Measurements from ENCODE around the gene ACBD5.
A peak's percentile ranks its signal among the peaks of the same experiment; 100 is the strongest.

ACBD5 gene

DNA sequence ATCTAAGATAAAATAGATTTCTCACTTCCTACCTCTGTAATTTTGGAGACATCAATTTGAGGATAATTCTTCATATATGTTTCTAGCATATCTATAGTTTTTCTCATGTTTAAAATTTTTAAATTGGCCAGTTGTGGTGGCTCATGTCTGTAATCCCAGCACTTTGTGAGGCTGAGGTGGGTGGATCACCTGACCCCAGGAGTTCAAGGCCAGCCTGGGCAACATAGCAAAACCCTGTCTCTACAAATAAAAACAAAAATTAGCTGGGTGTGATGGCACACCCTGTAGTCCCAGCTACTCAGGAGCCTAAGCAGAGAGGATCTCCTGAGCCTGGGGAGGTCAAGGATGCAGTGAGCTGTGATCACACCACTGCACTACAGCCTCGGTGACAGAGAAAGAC is 4.9 kb downstream of the ACBD5 start:
- DNase-seq (ENCODE audit: low spot score) = no peak
- TF ChIP-seq, protein P1, sequence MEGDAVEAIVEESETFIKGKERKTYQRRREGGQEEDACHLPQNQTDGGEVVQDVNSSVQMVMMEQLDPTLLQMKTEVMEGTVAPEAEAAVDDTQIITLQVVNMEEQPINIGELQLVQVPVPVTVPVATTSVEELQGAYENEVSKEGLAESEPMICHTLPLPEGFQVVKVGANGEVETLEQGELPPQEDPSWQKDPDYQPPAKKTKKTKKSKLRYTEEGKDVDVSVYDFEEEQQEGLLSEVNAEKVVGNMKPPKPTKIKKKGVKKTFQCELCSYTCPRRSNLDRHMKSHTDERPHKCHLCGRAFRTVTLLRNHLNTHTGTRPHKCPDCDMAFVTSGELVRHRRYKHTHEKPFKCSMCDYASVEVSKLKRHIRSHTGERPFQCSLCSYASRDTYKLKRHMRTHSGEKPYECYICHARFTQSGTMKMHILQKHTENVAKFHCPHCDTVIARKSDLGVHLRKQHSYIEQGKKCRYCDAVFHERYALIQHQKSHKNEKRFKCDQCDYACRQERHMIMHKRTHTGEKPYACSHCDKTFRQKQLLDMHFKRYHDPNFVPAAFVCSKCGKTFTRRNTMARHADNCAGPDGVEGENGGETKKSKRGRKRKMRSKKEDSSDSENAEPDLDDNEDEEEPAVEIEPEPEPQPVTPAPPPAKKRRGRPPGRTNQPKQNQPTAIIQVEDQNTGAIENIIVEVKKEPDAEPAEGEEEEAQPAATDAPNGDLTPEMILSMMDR (IDR thresholded peaks at IDR 0.05; ENCODE audit: extremely low read depth, missing control alignments) = no peak

- TF ChIP-seq, protein P1 (IDR thresholded peaks at IDR 0.05; ENCODE audit: extremely low read depth, missing control alignments) = no peak
- no peak for DNase-seq (ENCODE audit: low spot score)
Measured at GRCh38 chr10:27230022-27230421, 10.6 kb downstream of the ACBD5 start.

GRCh38 chr10:27225642-27226257 is 14.8 kb downstream of the ACBD5 start:
- DNase-seq (ENCODE audit: low spot score) = no peak
- TF ChIP-seq, protein P1 (IDR thresholded peaks at IDR 0.05; ENCODE audit: extremely low read depth, missing control alignments) = no peak

DNA sequence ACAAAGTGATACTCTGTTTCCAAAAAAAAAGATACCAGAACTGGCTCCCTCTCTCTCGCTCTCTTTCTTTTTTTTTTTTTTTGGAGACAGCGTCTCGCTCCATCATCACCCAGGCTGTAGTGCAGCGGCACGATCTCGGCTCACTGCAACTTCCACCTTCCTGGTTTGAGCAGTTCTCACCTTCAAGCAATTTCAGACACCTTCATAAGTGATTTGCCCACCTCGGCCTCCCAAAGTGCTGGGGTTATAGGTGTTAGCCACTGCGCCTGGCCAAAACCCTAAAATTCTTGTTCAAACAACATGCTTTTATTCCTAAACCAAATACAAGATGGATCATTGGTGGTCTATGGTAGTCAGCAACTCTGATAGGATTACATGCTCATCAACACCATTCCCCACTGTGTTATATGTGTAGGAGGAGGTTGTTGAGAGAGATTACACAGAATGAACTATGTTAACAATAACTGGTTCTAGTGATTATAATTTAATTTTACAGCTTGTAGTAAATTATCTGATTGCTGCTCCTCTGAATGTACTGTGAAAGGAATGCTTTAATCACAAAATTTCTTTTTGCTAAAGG is 15.5 kb downstream of the ACBD5 start:
- DNase-seq (ENCODE audit: low spot score) = no peak
- TF ChIP-seq, protein P1 (IDR thresholded peaks at IDR 0.05; ENCODE audit: extremely low read depth, missing control alignments) = no peak

GRCh38 chr10:27223964-27224363 is 16.6 kb downstream of the ACBD5 start:
- DNase-seq (ENCODE audit: low spot score) = no peak
- TF ChIP-seq, protein P1 (IDR thresholded peaks at IDR 0.05; ENCODE audit: extremely low read depth, missing control alignments) = peak; percentile 34

DNA sequence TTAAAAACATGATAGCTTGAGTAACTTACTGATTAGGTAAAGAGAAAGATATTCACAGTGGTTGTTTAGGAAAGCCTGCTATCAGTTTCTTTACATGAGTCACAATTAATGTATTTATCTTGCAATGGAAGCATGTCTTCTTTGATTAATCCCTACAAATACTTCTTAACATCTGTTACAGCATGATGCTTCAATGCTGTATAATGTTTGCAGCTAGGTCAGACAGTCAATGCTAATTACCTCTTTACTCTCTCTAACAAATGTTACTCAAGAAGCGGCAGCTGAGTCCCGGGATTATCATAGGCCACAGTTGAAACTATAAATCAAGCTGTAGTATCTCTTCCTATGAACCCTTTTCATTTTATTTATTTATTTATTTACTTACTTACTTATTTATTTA is 33.2 kb downstream of the ACBD5 start:
- TF ChIP-seq, protein P1 (IDR thresholded peaks at IDR 0.05; ENCODE audit: extremely low read depth, missing control alignments) = no peak
- no peak for DNase-seq (ENCODE audit: low spot score)

GRCh38 chr10:27203806-27204205 is 36.8 kb downstream of the ACBD5 start:
- DNase-seq (ENCODE audit: low spot score) = no peak
- TF ChIP-seq, protein P1 (IDR thresholded peaks at IDR 0.05; ENCODE audit: extremely low read depth, missing control alignments) = no peak
